GM12892 (cell line): ENCODE results near the gene SIRT6.

Experiments used
- POLR2A ChIP-seq: IDR thresholded peaks from 2 replicates; pipeline ENCODE4 v1.6.1; 2011; ENCODE audit warnings: low read depth, low read length, control low read depth
- TAF1 ChIP-seq: IDR thresholded peaks from 2 replicates; pipeline ENCODE4 v1.6.1; 2011; ENCODE audit warnings: low read depth, mild to moderate bottlenecking, control low read depth, low read length, borderline replicate concordance

- no peak for TF ChIP-seq POLR2A
- no peak for TF ChIP-seq TAF1
Observed at GRCh38 chr19:4208385-4209094, 26.2 kb upstream of the SIRT6 start.
